ENCODE data around the gene SMAP1.

SMAP1 gene

DNA sequence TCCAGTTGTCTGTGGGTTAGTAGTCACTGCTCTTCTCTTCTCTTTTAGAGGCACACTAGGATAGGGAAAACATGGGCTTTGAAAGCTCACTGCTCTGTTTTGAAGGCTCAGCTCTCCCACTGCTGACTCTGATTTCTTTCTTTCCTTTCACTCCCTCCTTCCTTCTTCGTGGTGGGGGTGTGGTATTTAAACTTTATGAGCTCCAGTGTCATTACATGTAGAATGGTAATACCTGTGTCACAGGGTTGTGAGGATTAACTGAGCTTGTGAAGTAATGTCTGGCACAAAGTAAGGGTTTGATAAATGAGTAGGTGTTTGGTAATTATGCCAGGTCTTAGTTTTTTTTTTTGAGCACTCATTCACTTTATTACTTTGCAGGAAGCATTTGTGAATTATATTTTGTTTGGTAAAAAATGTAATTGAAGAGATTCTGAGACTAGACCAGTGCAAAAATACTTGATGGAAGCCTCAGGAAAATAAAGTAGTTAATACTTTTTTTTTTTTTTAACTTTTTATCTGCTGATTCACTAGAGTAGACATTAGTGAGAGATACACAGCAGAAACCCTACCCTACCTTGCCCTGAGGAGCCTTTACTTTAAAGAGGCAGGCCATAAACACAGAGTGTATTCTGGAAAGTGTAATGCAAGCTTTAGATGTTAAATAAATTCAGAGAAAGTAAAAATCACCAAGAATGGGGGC, 17.3 kb downstream of the SMAP1 start:
- DNase-seq (ENCODE audit: low read depth) = no peak

DNA sequence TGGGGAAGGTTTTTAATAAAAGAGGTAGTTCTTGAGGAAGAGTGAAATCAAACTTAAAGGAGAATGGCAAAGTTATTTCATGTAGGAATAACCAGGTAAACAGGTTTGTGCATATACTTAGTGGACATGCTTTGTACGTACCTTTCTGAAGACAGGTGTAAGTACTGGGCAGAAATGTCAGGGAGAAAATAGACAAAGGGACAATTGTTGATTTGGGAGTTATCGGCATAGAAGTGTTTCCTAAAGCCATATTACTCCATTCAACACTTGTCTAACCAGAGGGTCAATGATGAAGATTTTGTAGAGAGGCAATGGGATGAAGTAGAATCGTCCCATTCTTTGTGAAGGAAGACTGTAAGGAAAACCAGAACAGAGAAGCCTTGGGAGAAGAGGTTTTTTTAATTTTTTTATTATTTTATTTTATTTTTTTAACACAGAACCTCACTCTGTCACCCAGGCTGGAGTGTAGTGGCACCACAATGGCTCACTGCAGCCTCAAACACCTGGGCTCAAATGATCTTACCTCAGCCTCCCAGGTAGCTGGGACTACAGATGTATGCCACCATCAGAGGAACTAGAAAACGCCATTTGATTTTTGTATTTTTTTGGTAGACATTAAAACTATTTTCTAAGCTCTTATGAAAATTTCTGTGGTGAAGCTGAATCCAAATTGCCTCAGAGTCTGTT, 18.0 kb downstream of the SMAP1 start:
- DNase-seq (ENCODE audit: low read depth) = no peak

DNA sequence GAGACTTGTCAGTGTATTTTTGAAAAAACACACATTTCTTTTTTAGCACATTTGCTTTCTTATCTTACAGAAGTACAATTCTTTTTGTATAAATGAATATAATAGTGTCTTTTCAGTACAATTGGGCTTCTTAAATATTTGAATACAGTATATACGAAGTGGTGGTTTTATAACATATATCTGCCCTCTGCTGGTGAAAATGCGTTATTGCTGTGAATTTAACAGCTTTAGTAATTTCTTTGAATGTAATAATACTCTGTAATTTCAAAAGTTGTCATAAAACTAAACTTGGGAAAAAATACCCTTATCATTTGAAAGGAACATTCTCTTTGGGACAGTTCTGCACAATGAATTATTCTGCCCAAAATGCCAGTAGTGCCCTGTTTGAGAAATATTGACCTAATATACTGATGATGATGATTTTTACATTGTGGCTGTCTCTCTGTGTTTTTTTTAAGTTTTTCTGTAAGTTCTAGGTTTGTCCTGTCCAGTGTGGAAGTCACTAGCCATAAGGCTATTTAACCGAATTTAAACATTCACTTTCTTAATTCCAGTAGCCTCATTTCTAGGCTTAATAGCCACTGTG, 19.0 kb downstream of the SMAP1 start:
- DNase-seq (ENCODE audit: low read depth) = no peak

DNA sequence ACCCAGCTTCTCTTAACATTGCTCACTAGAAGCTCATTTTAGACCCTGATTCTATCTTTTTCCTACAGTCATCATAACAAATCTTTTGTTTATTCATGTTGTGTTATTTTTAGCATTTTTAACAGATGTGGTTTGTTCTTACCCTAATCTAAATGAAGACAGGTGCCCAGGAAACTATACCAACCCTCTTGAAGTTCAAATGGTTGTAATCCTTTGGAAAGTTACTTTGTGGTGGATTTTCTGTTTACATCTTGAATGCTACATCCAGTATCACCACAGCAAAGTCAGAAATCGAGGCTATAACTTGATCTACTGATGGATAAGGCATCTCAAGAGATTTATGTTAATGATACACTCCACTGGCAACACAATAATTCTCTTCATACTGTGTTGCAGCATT, 26.2 kb downstream of the SMAP1 start:
- no peak for DNase-seq (ENCODE audit: low read depth)

DNA sequence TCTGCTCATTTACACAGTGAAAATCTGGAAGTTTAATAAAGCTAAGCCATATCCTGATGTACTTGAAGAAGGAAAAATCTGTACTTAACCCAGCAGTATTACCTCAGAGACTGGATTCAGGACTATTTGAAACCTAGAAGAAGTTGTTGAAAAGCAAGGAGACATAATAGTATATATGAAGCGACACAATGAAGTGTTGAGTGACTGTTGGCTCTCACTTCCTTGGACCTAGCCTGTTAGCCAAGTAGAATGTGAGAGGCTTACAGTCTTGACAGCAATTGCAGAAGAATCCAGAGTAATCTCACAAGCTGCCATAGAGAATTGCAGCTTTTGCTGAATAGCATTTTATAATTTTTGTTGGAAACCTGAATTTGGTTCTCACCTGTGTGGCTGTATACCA, 26.7 kb downstream of the SMAP1 start:
- DNase-seq (ENCODE audit: low read depth) = no peak

DNA sequence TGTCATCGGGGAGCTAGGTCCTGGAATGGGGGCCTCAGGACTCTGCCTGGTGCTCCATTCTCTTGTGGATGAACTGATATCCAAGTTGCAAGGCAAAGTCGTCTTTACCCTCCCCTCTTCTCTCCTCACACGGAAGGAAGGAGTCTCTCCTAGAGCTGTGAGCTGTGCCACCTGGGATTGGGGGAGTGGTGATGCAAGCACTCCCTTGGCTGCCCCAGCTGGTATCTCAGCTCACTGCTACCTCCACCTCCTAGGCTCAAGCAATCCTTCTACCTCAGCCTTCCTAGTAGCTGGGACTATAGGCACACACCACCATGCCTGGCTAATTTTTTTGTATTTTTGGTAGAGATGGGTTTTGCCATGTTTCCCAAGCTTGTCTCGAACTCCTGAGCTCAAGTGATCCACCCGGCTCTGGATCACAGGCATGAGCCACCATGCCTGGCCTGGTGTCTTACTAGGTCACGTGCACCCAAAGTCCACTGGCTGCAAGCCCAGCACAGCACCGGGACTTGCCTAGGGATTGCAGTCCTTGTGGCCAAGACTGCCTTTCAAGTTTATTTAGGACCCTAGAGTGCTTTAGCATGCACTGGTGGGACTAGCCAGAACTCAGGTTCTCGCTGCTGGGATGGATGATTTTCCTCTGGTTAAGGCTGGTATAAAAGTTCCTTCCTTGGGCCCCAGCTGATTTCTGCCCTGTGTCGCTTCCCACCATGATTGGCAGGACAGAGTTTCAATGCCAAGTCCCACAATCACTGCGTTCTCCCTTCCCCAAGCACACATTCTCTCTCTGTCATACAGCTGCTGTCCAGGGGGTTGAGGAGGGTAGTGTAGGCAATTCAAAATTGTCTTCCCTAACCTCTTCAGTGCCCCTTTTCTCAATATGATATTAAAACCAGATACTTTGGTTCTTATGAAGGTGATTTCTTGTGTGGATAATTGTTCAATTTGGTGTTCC, 33.5 kb downstream of the SMAP1 start:
- DNase-seq (ENCODE audit: low read depth) = no peak

DNA sequence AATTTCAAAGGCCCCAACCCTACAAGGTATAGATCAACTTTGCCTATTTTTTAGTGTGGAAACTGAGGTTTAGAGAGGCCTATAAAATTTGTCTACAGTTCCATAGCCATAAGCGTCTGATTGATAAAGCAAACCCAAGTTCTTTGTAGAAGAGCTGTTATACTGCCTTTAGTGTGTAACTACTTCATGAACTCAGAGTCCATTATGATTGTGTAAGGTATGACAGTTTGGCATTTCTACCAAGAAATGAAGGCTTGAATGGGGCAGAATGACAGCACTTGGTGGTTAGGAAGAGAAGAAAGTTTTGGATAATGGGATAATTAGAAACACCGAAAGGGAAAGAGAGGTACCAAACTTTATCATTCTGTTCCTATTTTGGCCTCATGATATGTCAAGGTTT, 38.1 kb downstream of the SMAP1 start:
- DNase-seq (ENCODE audit: low read depth) = no peak

GRCh38 chr6:70706491-70707123, 38.9 kb downstream of the SMAP1 start:
- no peak for DNase-seq (ENCODE audit: low read depth)

- DNase-seq (ENCODE audit: low read depth) = no peak
These were observed 40.2 kb downstream of the SMAP1 start for GRCh38 chr6:70707893-70708292.

DNA sequence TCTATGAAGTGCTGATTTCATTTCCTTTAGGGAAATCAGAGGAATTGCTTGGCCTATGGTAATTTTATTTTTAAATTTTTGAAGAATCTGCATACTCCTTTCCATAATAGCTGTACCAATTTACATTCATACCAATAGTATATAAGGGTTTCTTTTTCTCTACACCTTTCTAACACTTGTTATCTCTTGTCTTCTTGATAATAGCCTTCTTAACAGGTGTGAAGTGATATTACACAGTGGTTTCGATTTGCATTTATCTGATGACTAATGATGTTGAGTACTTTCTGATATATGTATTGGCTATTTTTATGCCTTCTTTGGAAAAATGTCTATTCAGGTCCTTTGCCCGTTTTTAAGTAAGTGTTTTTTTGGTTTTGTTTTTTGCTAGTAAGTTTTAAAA, 40.8 kb downstream of the SMAP1 start:
- no peak for DNase-seq (ENCODE audit: low read depth)

GRCh38 chr6:70709826-70710225, 42.1 kb downstream of the SMAP1 start:
- no peak for DNase-seq (ENCODE audit: low read depth)

DNA sequence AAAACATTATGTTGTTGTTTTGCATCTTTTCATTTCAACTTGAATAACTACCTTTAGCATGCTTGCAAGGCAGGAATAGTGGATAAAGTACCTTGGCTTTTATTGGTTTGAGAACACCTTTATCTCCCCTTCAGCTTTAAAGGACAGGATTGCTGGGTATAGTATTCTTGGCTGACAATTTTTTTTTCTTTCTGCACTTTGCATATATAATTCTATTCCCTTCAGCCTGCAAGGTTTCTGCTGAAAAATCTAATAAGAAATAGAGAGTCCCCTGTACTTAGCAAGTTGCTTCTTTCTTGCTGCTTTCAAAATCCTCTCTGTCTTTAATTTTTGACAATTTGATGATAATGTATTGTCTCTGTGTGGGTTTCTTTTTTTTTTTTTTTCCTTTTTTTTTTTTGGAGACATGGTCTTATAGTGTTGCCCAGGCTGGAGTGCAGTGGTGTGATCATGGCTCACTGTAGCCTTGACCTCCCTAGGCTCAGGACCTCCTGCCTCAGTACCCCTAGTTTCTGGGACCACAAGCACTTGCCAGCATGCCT, 47.1 kb downstream of the SMAP1 start:
- no peak for DNase-seq (ENCODE audit: low read depth)

GRCh38 chr6:70717038-70717801, 49.5 kb downstream of the SMAP1 start:
- no peak for DNase-seq (ENCODE audit: low read depth)

DNA sequence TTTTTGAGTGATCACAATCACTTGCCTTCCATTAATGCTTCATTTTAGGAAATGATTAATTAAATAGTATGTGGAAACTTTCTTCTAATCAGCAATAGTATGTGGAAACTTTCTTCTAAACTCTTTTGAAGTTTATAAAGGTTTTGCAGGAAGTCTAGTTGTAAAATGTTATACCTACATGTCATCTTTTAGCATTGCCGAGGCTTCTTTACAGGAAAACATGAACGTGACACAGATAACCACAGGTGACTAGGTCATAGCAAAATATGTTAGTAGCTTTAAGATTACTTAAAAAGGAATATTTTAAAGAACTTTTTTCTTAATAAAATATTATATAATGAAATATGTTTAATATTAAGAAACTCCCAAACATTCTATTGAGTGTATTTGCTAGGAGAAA, 56.8 kb downstream of the SMAP1 start:
- DNase-seq (ENCODE audit: low read depth) = no peak

DNA sequence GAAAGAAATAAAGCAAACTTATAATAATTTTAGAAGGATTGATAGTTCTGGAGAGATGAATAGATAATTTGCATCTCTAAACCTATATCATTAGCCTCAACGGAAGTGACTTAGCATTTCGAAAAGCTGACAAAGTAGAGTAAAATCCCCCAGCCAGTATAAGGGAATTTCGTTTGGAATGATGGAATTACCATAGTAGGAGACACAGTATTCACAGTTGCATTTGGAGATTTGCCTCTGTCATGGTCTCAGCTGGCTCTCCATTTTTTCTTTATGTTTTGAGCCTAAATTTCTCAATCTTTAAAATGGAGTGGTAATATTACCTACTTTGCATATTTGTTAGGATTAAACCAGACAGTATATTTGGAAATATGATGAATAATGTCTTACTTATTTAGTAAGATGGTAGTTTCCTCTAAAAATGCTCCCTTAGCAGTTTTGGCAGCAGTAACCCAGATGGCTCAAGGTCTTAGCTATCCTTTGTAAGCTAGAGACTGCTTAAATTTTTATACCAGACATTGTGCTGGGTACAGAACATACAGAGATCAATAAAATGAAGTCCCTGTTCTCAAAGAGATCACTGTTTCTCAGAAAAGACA, 58.2 kb downstream of the SMAP1 start:
- DNase-seq (ENCODE audit: low read depth) = no peak

DNA sequence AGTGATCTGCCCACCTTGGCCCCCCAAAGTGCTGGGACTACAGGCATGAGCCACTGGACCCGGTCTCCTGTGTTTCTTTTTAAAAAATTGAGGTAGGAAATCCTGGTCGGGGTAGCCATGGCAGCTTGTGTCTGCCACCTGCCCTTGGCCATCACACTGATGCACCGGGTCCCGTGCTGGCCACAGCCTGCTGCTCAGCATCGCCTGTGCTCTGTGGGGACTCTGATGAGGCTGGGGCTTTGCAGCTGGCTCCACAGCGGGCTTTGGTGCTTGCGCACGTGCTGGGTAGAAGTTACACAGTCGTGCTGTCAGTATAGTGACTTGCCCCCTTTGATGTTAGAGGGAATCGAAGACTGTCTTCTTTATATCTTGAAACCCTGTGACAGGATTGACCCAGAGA, 66.7 kb downstream of the SMAP1 start:
- DNase-seq (ENCODE audit: low read depth) = no peak

- DNase-seq (ENCODE audit: low read depth) = no peak
These were observed 67.3 kb downstream of the SMAP1 start for GRCh38 chr6:70734979-70735378.

GRCh38 chr6:70735513-70735912, 67.8 kb downstream of the SMAP1 start:
- no peak for DNase-seq (ENCODE audit: low read depth)

GRCh38 chr6:70738028-70738427, 70.3 kb downstream of the SMAP1 start:
- no peak for DNase-seq (ENCODE audit: low read depth)

GRCh38 chr6:70739534-70739933, 71.9 kb downstream of the SMAP1 start:
- DNase-seq (ENCODE audit: low read depth) = no peak

Measured in HS-27A (cell line).